HFFc6 (cell line): Measurements from ENCODE around the gene CACNA1D. TPM values are rescaled to one million over a fixed set of nuclear protein-coding genes. Genes with fewer than 3 reads are reported as not detected.

Experiments
- DNase-seq: peaks from one replicate; pipeline ENCODE4 v3.0.0-alpha.2; 2018
- H3K27ac Mint-ChIP-seq: 2 replicates; pipeline ENCODE4 v1.8.0; 2020; ENCODE audit warnings: mild to moderate bottlenecking, mixed read lengths
- H3K27me3 Mint-ChIP-seq: 2 replicates; pipeline ENCODE4 v1.8.0; 2021; ENCODE audit warnings: mild to moderate bottlenecking, moderate library complexity, mixed read lengths; ENCODE audit not compliant: insufficient read depth
- H3K36me3 Mint-ChIP-seq: 2 replicates; pipeline ENCODE4 v1.8.0; 2021; ENCODE audit warnings: low read depth, mixed read lengths
- H3K4me1 Mint-ChIP-seq: 2 replicates; pipeline ENCODE4 v1.8.0; 2020; ENCODE audit warnings: low read depth, mixed read lengths
- H3K4me3 Mint-ChIP-seq: 2 replicates; pipeline ENCODE4 v1.8.0; 2020; ENCODE audit warnings: mild to moderate bottlenecking, moderate library complexity, mixed read lengths
- H3K9me3 Mint-ChIP-seq: 2 replicates; pipeline ENCODE4 v1.8.0; 2020; ENCODE audit warnings: mild to moderate bottlenecking, mixed read lengths
- total RNA-seq, 6 experiments: library from RNA; stranded (reverse); fragmentation: NEBNext Ultra II Directional; extraction: Animal tissue kit (Norgen Biotek cat#: 25700); gene quantifications; 2 replicates in 1 of 6; 3 replicates in 5 of 6; pipeline ENCODE4 v1.2.3, GENCODE V29; 2021
- TF ChIP-seq, protein P1 (sequence below): fragments of 200-600 bp; sonication (generic); IDR thresholded peaks from 2 replicates; pipeline ENCODE4 v1.5.0; 2021; ENCODE audit warnings: antibody characterized with exemption, mild to moderate bottlenecking

The CACNA1D gene
- total RNA-seq, 6 experiments from 2014 or later: 0.09 TPM; not detected in 5

DNA sequence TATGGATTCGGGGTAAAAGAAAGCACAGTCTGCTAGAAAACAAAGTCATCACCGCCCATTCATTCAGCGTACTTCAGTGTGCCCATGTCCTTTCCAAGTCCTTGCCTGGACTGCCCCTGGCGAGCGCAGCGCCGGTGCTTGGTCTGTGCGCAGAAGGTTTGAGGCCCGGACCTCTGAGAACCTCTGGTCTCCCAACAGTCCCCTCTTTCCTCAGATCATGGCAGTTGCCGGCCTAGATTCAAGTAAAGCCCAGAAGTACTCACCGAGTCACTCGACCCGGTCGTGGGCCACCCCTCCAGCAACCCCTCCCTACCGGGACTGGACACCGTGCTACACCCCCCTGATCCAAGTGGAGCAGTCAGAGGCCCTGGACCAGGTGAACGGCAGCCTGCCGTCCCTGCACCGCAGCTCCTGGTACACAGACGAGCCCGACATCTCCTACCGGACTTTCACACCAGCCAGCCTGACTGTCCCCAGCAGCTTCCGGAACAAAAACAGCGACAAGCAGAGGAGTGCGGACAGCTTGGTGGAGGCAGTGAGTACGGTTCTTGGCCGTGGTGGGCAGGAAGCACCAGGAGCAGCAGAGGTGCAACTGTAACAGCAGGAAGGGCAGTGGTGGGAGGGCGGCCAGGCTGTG lies 315.5 kb downstream of the CACNA1D start:
- Mint-ChIP-seq H3K4me3 (no peak overlapping the region), H3K4me1 (peaks cover 22% of the 10 kb centered on the region), H3K36me3 (no peaks in the 10 kb centered on the region), H3K27me3 (peaks cover 5% of the 10 kb centered on the region), H3K9me3 (no peaks in the 10 kb centered on the region), H3K27ac (no peak overlapping the region)
- DNase-seq: no peak
- TF ChIP-seq, protein P1, sequence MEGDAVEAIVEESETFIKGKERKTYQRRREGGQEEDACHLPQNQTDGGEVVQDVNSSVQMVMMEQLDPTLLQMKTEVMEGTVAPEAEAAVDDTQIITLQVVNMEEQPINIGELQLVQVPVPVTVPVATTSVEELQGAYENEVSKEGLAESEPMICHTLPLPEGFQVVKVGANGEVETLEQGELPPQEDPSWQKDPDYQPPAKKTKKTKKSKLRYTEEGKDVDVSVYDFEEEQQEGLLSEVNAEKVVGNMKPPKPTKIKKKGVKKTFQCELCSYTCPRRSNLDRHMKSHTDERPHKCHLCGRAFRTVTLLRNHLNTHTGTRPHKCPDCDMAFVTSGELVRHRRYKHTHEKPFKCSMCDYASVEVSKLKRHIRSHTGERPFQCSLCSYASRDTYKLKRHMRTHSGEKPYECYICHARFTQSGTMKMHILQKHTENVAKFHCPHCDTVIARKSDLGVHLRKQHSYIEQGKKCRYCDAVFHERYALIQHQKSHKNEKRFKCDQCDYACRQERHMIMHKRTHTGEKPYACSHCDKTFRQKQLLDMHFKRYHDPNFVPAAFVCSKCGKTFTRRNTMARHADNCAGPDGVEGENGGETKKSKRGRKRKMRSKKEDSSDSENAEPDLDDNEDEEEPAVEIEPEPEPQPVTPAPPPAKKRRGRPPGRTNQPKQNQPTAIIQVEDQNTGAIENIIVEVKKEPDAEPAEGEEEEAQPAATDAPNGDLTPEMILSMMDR: no peak

- Mint-ChIP-seq H3K4me1 (peaks cover 11% of the 10 kb centered on the region), H3K36me3 (no peaks in the 10 kb centered on the region), H3K4me3 (no peak overlapping the region), H3K27me3 (peaks cover 14% of the 10 kb centered on the region), H3K9me3 (no peaks in the 10 kb centered on the region), H3K27ac (no peak overlapping the region)
- DNase-seq: no peak
- TF ChIP-seq, protein P1: no peak
Measured at GRCh38 chr3:53811143-53811927, 316.9 kb downstream of the CACNA1D start.

GRCh38 chr3:53812434-53812833 lies 318.0 kb downstream of the CACNA1D start:
- Mint-ChIP-seq H3K4me1 (no peaks in the 10 kb centered on the region), H3K36me3 (no peaks in the 10 kb centered on the region), H3K27me3 (peaks cover 14% of the 10 kb centered on the region), H3K9me3 (no peaks in the 10 kb centered on the region), H3K4me3 (no peak overlapping the region), H3K27ac (no peak overlapping the region)
- DNase-seq: no peak
- TF ChIP-seq, protein P1: peak; percentile 32

DNA sequence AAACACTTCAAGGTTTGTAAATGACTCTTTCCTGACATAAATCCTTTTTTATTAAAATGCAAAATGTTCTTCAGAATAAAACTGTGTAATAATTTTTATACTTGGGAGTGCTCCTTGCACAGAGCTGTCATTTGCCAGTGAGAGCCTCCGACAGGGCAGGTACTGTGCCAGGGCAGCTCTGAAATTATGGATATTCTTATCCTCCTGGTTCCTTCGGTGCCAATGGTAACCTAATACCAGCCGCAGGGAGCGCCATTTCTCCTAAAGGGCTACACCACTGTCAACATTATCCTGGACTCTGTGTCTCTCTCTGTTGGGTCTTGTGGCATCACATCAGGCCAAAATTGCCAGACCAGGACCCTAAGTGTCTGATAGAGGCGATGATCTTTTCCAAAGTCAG lies 318.8 kb downstream of the CACNA1D start:
- Mint-ChIP-seq H3K27ac (no peak overlapping the region), H3K36me3 (no peaks in the 10 kb centered on the region), H3K27me3 (peaks cover 14% of the 10 kb centered on the region), H3K4me1 (no peaks in the 10 kb centered on the region), H3K9me3 (no peaks in the 10 kb centered on the region), H3K4me3 (no peak overlapping the region)
- TF ChIP-seq, protein P1: no peak
- DNase-seq: no peak

GRCh38 chr3:53813876-53814275 lies 319.5 kb downstream of the CACNA1D start:
- Mint-ChIP-seq H3K27me3 (peaks cover 14% of the 10 kb centered on the region), H3K36me3 (no peaks in the 10 kb centered on the region), H3K4me3 (no peak overlapping the region), H3K27ac (no peak overlapping the region), H3K4me1 (no peaks in the 10 kb centered on the region), H3K9me3 (no peaks in the 10 kb centered on the region)
- TF ChIP-seq, protein P1: no peak
- DNase-seq: no peak
